ENCODE results near the gene ARL13B.

DNA sequence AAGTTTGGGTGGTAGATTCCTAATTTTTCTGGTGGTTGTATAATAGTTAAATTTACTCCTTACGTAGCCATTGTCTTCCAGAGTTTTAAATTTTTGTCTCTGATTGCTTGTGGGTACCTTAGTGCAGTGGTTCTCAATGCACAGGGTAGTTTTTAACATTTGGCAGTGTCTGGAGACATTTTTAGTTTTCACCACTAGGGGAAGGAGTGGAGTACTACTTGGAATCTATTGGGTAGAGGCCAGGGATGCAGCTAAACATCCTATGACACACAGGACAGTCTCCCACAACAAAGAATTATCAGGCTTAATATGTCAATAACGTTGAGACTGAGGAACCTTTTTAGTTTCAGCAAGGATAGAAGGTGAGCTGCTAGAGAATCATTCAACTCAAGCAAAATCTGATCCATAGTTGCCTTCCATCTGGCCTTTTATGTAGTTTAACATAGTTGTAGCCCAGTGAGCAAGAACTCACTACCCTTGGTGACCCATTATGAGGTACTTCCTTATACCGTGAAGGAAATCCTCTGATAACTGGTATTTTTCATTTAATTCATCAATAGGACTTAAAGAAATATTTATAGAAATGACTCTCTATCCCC lies 57.1 kb downstream of the ARL13B start:
- TF ChIP-seq, protein P1, sequence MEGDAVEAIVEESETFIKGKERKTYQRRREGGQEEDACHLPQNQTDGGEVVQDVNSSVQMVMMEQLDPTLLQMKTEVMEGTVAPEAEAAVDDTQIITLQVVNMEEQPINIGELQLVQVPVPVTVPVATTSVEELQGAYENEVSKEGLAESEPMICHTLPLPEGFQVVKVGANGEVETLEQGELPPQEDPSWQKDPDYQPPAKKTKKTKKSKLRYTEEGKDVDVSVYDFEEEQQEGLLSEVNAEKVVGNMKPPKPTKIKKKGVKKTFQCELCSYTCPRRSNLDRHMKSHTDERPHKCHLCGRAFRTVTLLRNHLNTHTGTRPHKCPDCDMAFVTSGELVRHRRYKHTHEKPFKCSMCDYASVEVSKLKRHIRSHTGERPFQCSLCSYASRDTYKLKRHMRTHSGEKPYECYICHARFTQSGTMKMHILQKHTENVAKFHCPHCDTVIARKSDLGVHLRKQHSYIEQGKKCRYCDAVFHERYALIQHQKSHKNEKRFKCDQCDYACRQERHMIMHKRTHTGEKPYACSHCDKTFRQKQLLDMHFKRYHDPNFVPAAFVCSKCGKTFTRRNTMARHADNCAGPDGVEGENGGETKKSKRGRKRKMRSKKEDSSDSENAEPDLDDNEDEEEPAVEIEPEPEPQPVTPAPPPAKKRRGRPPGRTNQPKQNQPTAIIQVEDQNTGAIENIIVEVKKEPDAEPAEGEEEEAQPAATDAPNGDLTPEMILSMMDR (conservative IDR thresholded peaks at IDR 0.05 in 1 of 2, IDR thresholded peaks at IDR 0.05 in 1 of 2; ENCODE audit: extremely low read depth in 1 of 2, insufficient read depth in 1 of 2, low read depth in 1 of 2, low read length in 2 of 2) = peak; percentile 62 to 65
- TF ChIP-seq EZH2 (IDR thresholded peaks at IDR 0.05; ENCODE audit: borderline replicate concordance, low read length) = no peak
